ENCODE results near the gene SPACA1. TPM values are rescaled to one million over a fixed set of nuclear protein-coding genes. Genes with fewer than 3 reads are reported as not detected.

SPACA1 gene
- total and polyA plus RNA-seq, 2 of the 4 experiments (the other 2 are of a cell fraction): not detected

- BruUV-seq (replicated peaks): no TSS peak
- TF ChIP-seq POLR2A (IDR thresholded peaks at IDR 0.05; ENCODE audit: low read depth, low read length) (no peak), CTCF (conservative IDR thresholded peaks at IDR 0.05; ENCODE audit: low read depth, low read length) (no peak), MXI1 (IDR thresholded peaks at IDR 0.05; ENCODE audit: borderline replicate concordance, low read depth, low read length) (no peak), RAD21 (IDR thresholded peaks at IDR 0.05; ENCODE audit: low read length) (no peak), NFE2L2 (IDR thresholded peaks at IDR 0.05; ENCODE audit: low read depth, low read length) (no peak), MAFK (IDR thresholded peaks at IDR 0.05; ENCODE audit: low read depth, low read length) (no peak), BHLHE40 (IDR thresholded peaks at IDR 0.05; ENCODE audit: low read depth, low read length) (no peak), MAZ (IDR thresholded peaks at IDR 0.05; ENCODE audit: borderline replicate concordance, low read depth, low read length) (no peak), CEBPB (IDR thresholded peaks at IDR 0.05; ENCODE audit: low read depth, low read length) (no peak), FOS (IDR thresholded peaks at IDR 0.05; ENCODE audit: low read depth, low read length) (no peak), CHD1 (IDR thresholded peaks at IDR 0.05; ENCODE audit: low read depth, low read length) (no peak), USF2 (IDR thresholded peaks at IDR 0.05; ENCODE audit: low read depth, low read length) (no peak), ELK1 (IDR thresholded peaks at IDR 0.05; ENCODE audit: borderline replicate concordance, low read depth, low read length) (no peak), SMC3 (IDR thresholded peaks at IDR 0.05; ENCODE audit: low read depth, low read length) (no peak)
- H3K27ac ChIP-seq (ENCODE audit: insufficient read depth, low read length): no peak overlapping the region
- H3K56ac ChIP-seq (ENCODE audit: extremely low read depth, insufficient read depth, low read length): no peak overlapping the region
- H3K4me2 ChIP-seq (ENCODE audit: low read depth, low read length): no peak overlapping the region
- no peaks in the 10 kb centered on the region for H3K4me1 ChIP-seq (ENCODE audit: control insufficient read depth, insufficient read depth, low read length)
- H3K4me3 ChIP-seq (ENCODE audit: insufficient read depth, low read depth, low read length): no peak overlapping the region
- no peak overlapping the region for H3K9ac ChIP-seq (ENCODE audit: low read depth, low read length)
- dilution Hi-C loops (cut with HindIII; ENCODE audit: low sequenced_read_pairs, unreplicated experiment) (no loop called here), in situ Hi-C loops (cut with MboI; ENCODE audit: low sequenced_read_pairs) (no loop called here), intact Hi-C loops (cut with micrococcal nuclease) (no loop called here)
- no peaks in the 10 kb centered on the region for H3K9me3 ChIP-seq (ENCODE audit: control insufficient read depth, insufficient read depth, low read length)
- H2AFZ ChIP-seq (replicated peaks; ENCODE audit: low read length, poor library complexity): no peak overlapping the region
- no peak overlapping the region for H2AK5ac ChIP-seq (ENCODE audit: low read depth, low read length)
- H3K36me3 ChIP-seq (ENCODE audit: control insufficient read depth, insufficient read depth, low read length): no peaks in the 10 kb centered on the region
- POLR2A ChIA-PET (ENCODE audit: unreplicated experiment): no interaction called here
- CTCF ChIA-PET: no interaction called here
- H4K20me1 ChIP-seq (ENCODE audit: insufficient read depth, low read length): no peaks in the 10 kb centered on the region
- no peak overlapping the region for H3K23ac ChIP-seq (ENCODE audit: low read depth, low read length)
- H3K4ac ChIP-seq (ENCODE audit: low read depth, low read length): no peak overlapping the region
- H3K79me1 ChIP-seq (ENCODE audit: low read depth in 1 of 2, low read length in 2 of 2): no peaks in the 10 kb centered on the region
- no CpG with 5 or more reads among the region's 3 CpGs for WGBS, 2 experiments (ENCODE audit: extremely low coverage in 2 of 2, insufficient read length in 1 of 2)
- H2BK120ac ChIP-seq (ENCODE audit: low read depth, low read length): no peak overlapping the region
- H3K9me1 ChIP-seq (ENCODE audit: insufficient read depth, low read length): no peaks in the 10 kb centered on the region
- H2BK5ac ChIP-seq (ENCODE audit: low read depth, low read length, poor library complexity, severe bottlenecking): no peak overlapping the region
- no peak overlapping the region for H3K18ac ChIP-seq (ENCODE audit: low read depth, low read length)
- H2BK15ac ChIP-seq (ENCODE audit: low read depth, low read length): no peak overlapping the region
- DNase-seq (no peak), ATAC-seq (ENCODE audit: low read depth) (no peak)
- H4K8ac ChIP-seq (ENCODE audit: low read depth in 2 of 2, low read length in 2 of 2): no peak overlapping the region
- no peak overlapping the region for H4K5ac ChIP-seq (ENCODE audit: low read depth, low read length)
- H3K14ac ChIP-seq (replicated peaks; ENCODE audit: low read depth, low read length): no peak overlapping the region
- H2BK20ac ChIP-seq (ENCODE audit: low read depth, low read length): no peak overlapping the region
- H2AK9ac ChIP-seq (replicated peaks; ENCODE audit: low read depth, low read length, poor library complexity): no peak overlapping the region
- no peak overlapping the region for H4K91ac ChIP-seq (ENCODE audit: insufficient read depth, low read depth, low read length)
- no peaks in the 10 kb centered on the region for H3K27me3 ChIP-seq (ENCODE audit: control insufficient read depth, insufficient read depth, low read length)
These were observed 29.7 kb downstream of the SPACA1 start for GRCh38 chr6:88077305-88077704.
